Skeletal muscle cell (primary cell): ENCODE measurements around the gene PAPPA2.

ENCODE experiments used
- DNase-seq: peaks from one replicate; pipeline ENCODE4 v3.0.0-alpha.2; 2010; ENCODE audit warnings: low read depth
- H3K4me3 ChIP-seq: 2 replicates; pipeline ENCODE4 v1.5.1; 2011; ENCODE audit warnings: low read depth, mild to moderate bottlenecking, control low read depth, low read length, moderate library complexity

Gene PAPPA2

GRCh38 chr1:176494436-176494835, 31.5 kb downstream of the PAPPA2 start:
- DNase-seq: no peak
- H3K4me3 ChIP-seq: no peak overlapping the region

GRCh38 chr1:176499671-176500070, 36.7 kb downstream of the PAPPA2 start:
- no peak for DNase-seq

GRCh38 chr1:176501599-176501998, 38.6 kb downstream of the PAPPA2 start:
- H3K4me3 ChIP-seq: no peak overlapping the region
- no peak for DNase-seq

More at GRCh38 chr1:176499671-176500070, 36.7 kb downstream of the PAPPA2 start:
- H3K4me3 ChIP-seq: no peak overlapping the region

- no peak for DNase-seq
- no peak overlapping the region for H3K4me3 ChIP-seq
These were observed 42.0 kb downstream of the PAPPA2 start for GRCh38 chr1:176504848-176505553.

- DNase-seq: no peak
- no peak overlapping the region for H3K4me3 ChIP-seq
These were observed 50.0 kb downstream of the PAPPA2 start for GRCh38 chr1:176512966-176513365.

DNA sequence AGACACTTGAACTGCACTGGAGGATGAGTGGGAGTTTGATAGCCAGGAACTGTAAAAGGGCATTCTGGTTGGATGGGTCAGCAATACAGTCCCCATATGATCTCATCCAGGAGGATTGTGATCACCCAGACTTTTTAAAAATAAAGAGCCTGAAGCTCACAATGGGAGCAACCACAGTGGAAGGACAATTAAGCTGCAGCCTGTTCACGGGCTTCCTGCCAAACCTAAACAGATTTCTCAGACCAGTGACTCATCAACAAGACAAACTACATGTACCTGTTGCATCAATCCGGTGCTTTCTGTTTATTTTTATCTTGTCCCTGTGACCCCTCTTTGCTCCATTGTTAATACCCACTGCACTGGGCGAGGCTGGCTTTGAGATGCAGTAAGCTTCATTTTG, 52.3 kb downstream of the PAPPA2 start:
- peak; percentile 72 for DNase-seq
- no peak overlapping the region for H3K4me3 ChIP-seq

DNA sequence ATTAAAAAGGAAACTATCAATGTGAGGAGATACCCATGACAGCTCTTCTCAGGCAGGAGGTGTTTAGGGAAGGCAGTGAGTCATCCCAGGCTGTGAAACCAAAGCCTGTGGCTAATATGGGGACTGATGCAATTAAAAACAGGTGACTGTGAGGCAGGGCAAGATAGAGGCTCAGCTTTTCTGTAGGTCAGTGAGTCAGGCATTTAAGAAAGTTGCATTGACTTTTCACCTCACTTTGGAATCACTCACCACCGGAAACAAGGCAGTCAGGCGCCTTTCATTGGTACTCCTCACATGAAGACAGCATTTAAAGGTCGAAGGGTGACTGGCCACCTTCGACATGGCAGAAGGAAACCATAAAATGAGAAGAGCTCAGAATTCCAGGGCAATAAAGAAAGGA, 54.5 kb downstream of the PAPPA2 start:
- no peak for DNase-seq

GRCh38 chr1:176521211-176521610, 58.2 kb downstream of the PAPPA2 start:
- no peak overlapping the region for H3K4me3 ChIP-seq
- DNase-seq: no peak

More for the DNA sequence above, 54.5 kb downstream of the PAPPA2 start:
- no peak overlapping the region for H3K4me3 ChIP-seq

GRCh38 chr1:176522310-176522845, 59.4 kb downstream of the PAPPA2 start:
- no peak for DNase-seq
- no peak overlapping the region for H3K4me3 ChIP-seq

- H3K4me3 ChIP-seq: no peak overlapping the region
- no peak for DNase-seq
These were observed 66.6 kb downstream of the PAPPA2 start for GRCh38 chr1:176529395-176530090.

- H3K4me3 ChIP-seq: no peak overlapping the region
- DNase-seq: no peak
These were observed 68.1 kb downstream of the PAPPA2 start for GRCh38 chr1:176531036-176531435.

- no peak for DNase-seq
- no peak overlapping the region for H3K4me3 ChIP-seq
These were observed 69.2 kb downstream of the PAPPA2 start for GRCh38 chr1:176531921-176532897.

DNA sequence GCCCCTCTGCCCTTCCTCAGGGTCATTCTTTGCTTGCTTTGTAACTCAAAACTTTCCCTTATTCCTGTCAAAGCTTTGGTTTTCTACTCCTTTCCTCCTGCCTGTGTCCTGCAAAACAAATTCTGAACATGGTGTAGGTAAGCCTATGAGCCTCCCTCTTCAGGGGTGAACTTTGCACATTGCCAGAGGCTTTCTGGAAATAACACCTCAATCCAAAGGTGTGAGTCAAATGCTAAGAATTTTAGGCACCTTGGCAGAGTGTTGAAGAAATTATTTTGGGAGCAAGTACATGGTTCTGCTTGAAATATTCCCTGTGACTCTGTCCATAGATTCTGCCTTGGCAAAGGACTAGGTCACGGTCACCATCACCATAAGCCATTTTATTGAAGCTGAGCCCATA, 70.0 kb downstream of the PAPPA2 start:
- no peak overlapping the region for H3K4me3 ChIP-seq
- no peak for DNase-seq

GRCh38 chr1:176536588-176536987, 73.6 kb downstream of the PAPPA2 start:
- no peak for DNase-seq
- H3K4me3 ChIP-seq: no peak overlapping the region

DNA sequence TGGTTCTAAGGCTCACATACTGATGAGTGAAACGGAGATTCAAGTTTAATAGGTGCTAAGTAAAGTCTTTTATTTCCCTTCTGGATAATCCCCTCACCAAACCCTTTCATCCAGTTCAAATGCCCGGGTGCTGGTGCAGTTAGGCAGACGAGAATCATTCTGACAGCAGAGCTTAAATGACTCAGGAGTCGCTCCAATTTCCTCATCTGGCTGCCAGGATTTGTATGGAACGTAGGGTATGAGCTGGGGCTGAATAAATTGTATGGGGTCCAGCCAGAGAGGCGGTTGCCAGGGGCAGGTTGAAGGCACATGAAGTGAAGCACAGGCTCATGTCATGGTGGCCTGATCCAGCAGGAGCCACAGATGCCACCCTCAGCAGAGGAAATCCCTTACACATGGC, 76.0 kb downstream of the PAPPA2 start:
- DNase-seq: no peak
- no peak overlapping the region for H3K4me3 ChIP-seq

DNA sequence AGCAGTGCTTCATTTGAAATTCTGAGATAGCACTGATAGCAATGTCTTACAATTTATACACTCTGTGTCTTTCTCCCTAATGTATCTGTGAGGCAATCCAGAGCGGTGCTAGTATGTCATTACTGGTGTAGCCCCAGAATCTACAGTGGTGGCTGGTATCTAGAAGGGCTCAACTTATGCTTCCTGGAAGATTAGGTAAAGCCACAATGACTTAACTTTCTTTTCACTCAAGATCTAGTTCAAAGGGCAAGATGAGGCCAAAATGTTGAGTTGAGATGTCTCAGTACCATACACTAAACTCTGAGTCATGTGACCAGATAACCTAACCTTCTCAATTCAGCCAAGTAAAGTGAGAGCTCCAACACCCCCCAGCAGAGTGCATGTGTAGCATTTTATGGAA, 77.5 kb downstream of the PAPPA2 start:
- no peak for DNase-seq
- no peak overlapping the region for H3K4me3 ChIP-seq

GRCh38 chr1:176541663-176542062, 78.7 kb downstream of the PAPPA2 start:
- H3K4me3 ChIP-seq: no peak overlapping the region
- peak; percentile 26 for DNase-seq

GRCh38 chr1:176542352-176542751, 79.4 kb downstream of the PAPPA2 start:
- DNase-seq: no peak
- H3K4me3 ChIP-seq: no peak overlapping the region

- H3K4me3 ChIP-seq: no peak overlapping the region
- no peak for DNase-seq
These were observed 80.6 kb downstream of the PAPPA2 start for GRCh38 chr1:176543360-176544129.
